Stimulated activated naive CD8-positive, alpha-beta T cell treated with anti-CD3 and anti-CD28 coated beads, Interleukin-15, Interleukin-2, amounts not matched to agents 100 ng/mL and 50 ng/mL, for 24 hours (primary cell): Measurements from ENCODE around the gene LHB.

Experiments used
- H3K27ac Mint-ChIP-seq: one replicate; pipeline ENCODE4 v1.8.0; 2021; ENCODE audit warnings: mild to moderate bottlenecking, mixed read lengths
- H3K27me3 Mint-ChIP-seq: one replicate; pipeline ENCODE4 v1.8.0; 2021; ENCODE audit warnings: mixed read lengths
- H3K36me3 Mint-ChIP-seq: one replicate; pipeline ENCODE4 v1.8.0; 2021; ENCODE audit warnings: low read depth, mixed read lengths
- H3K4me1 Mint-ChIP-seq: one replicate; pipeline ENCODE4 v1.8.0; 2021; ENCODE audit warnings: low read depth, mixed read lengths
- H3K4me3 Mint-ChIP-seq: one replicate; pipeline ENCODE4 v1.8.0; 2021; ENCODE audit warnings: mild to moderate bottlenecking, mixed read lengths
- H3K9me3 Mint-ChIP-seq: one replicate; pipeline ENCODE4 v1.8.0; 2021; ENCODE audit warnings: mixed read lengths

LHB gene

GRCh38 chr19:49004133-49004532 lies 12.8 kb downstream of the LHB start:
- H3K4me3 Mint-ChIP-seq: no peak overlapping the region
- no peaks in the 10 kb centered on the region for H3K4me1 Mint-ChIP-seq
- peaks cover 49% of the 10 kb centered on the region for H3K36me3 Mint-ChIP-seq
- H3K27me3 Mint-ChIP-seq: no peaks in the 10 kb centered on the region
- H3K9me3 Mint-ChIP-seq: no peaks in the 10 kb centered on the region
- H3K27ac Mint-ChIP-seq: no peak overlapping the region

- Mint-ChIP-seq H3K4me1 (peaks cover 17% of the 10 kb centered on the region), H3K27ac (no peak overlapping the region), H3K36me3 (peaks cover 38% of the 10 kb centered on the region)
Observed at GRCh38 chr19:48999481-49000325, 17.2 kb downstream of the LHB start.

GRCh38 chr19:48997972-48998371 lies 18.9 kb downstream of the LHB start:
- H3K4me3 Mint-ChIP-seq: no peak overlapping the region
- peaks cover 27% of the 10 kb centered on the region for H3K4me1 Mint-ChIP-seq
- no peak overlapping the region for H3K27ac Mint-ChIP-seq
- H3K27me3 Mint-ChIP-seq: no peaks in the 10 kb centered on the region
- peaks cover 33% of the 10 kb centered on the region for H3K36me3 Mint-ChIP-seq
- no peaks in the 10 kb centered on the region for H3K9me3 Mint-ChIP-seq

More at GRCh38 chr19:48999481-49000325, 17.2 kb downstream of the LHB start:
- Mint-ChIP-seq H3K9me3 (no peaks in the 10 kb centered on the region), H3K27me3 (no peaks in the 10 kb centered on the region), H3K4me3 (no peak overlapping the region)

GRCh38 chr19:48994035-48994386 lies 22.9 kb downstream of the LHB start:
- H3K4me3 Mint-ChIP-seq: peak overlapping the region; percentile 100
- peaks cover 26% of the 10 kb centered on the region for H3K36me3 Mint-ChIP-seq
- H3K27ac Mint-ChIP-seq: peak overlapping the region; percentile 97
- peaks cover 46% of the 10 kb centered on the region for H3K4me1 Mint-ChIP-seq
- no peaks in the 10 kb centered on the region for H3K9me3 Mint-ChIP-seq
- H3K27me3 Mint-ChIP-seq: no peaks in the 10 kb centered on the region

GRCh38 chr19:48993175-48994034 lies 23.5 kb downstream of the LHB start, which contains the start of the genes GYS1 and RUVBL2:
Gene GYS1 (minus strand): TSS chr19:48993309. CDS start chr19:48993112, 197 bp downstream.
Gene RUVBL2 (plus strand): TSS chr19:48993887. CDS start chr19:48993912, 25 bp downstream.
- Mint-ChIP-seq H3K36me3 (peaks cover 31% of the 10 kb centered on the region), H3K27me3 (no peaks in the 10 kb centered on the region), H3K4me1 (peaks cover 50% of the 10 kb centered on the region), H3K27ac (peak within 1 kb of the TSS; percentile 97), H3K4me3 (peak within 1 kb of the TSS; percentile 100), H3K9me3 (no peaks in the 10 kb centered on the region)

- Mint-ChIP-seq H3K4me1 (peaks cover 52% of the 10 kb centered on the region), H3K27me3 (no peaks in the 10 kb centered on the region), H3K4me3 (peak overlapping the region; percentile 100), H3K36me3 (peaks cover 36% of the 10 kb centered on the region), H3K27ac (peak overlapping the region; percentile 89), H3K9me3 (no peaks in the 10 kb centered on the region)
Observed at GRCh38 chr19:48992581-48993174, 24.2 kb downstream of the LHB start.

- H3K27ac Mint-ChIP-seq: peak overlapping the region; percentile 89
- H3K4me3 Mint-ChIP-seq: peak overlapping the region; percentile 100
- H3K36me3 Mint-ChIP-seq: peaks cover 39% of the 10 kb centered on the region
- H3K4me1 Mint-ChIP-seq: peaks cover 56% of the 10 kb centered on the region
- no peaks in the 10 kb centered on the region for H3K9me3 Mint-ChIP-seq
- H3K27me3 Mint-ChIP-seq: no peaks in the 10 kb centered on the region
Observed at GRCh38 chr19:48991873-48992580, 24.9 kb downstream of the LHB start.

GRCh38 chr19:48991011-48991609 lies 25.8 kb downstream of the LHB start:
- H3K9me3 Mint-ChIP-seq: no peaks in the 10 kb centered on the region
- H3K27me3 Mint-ChIP-seq: no peaks in the 10 kb centered on the region
- peaks cover 42% of the 10 kb centered on the region for H3K36me3 Mint-ChIP-seq
- peak overlapping the region; percentile 1 for H3K4me3 Mint-ChIP-seq
- peak overlapping the region; percentile 18 for H3K27ac Mint-ChIP-seq
- peaks cover 57% of the 10 kb centered on the region for H3K4me1 Mint-ChIP-seq

GRCh38 chr19:48990400-48990799 lies 26.5 kb downstream of the LHB start:
- Mint-ChIP-seq H3K4me3 (no peak overlapping the region), H3K4me1 (peaks cover 56% of the 10 kb centered on the region), H3K27me3 (no peaks in the 10 kb centered on the region), H3K36me3 (peaks cover 43% of the 10 kb centered on the region), H3K27ac (no peak overlapping the region), H3K9me3 (no peaks in the 10 kb centered on the region)

- Mint-ChIP-seq H3K27me3 (no peaks in the 10 kb centered on the region), H3K27ac (no peak overlapping the region), H3K4me1 (peaks cover 50% of the 10 kb centered on the region), H3K4me3 (no peak overlapping the region), H3K36me3 (peaks cover 40% of the 10 kb centered on the region), H3K9me3 (no peaks in the 10 kb centered on the region)
Observed at GRCh38 chr19:48989701-48990291, 27.1 kb downstream of the LHB start.

- H3K27ac Mint-ChIP-seq: peak overlapping the region; percentile 42
- peaks cover 44% of the 10 kb centered on the region for H3K4me1 Mint-ChIP-seq
- no peaks in the 10 kb centered on the region for H3K27me3 Mint-ChIP-seq
- H3K36me3 Mint-ChIP-seq: peaks cover 35% of the 10 kb centered on the region
- no peak overlapping the region for H3K4me3 Mint-ChIP-seq
- H3K9me3 Mint-ChIP-seq: no peaks in the 10 kb centered on the region
Observed at GRCh38 chr19:48988860-48989259, 28.0 kb downstream of the LHB start.

GRCh38 chr19:48988286-48988685 lies 28.6 kb downstream of the LHB start:
- peak overlapping the region; percentile 89 for H3K27ac Mint-ChIP-seq
- no peaks in the 10 kb centered on the region for H3K9me3 Mint-ChIP-seq
- H3K27me3 Mint-ChIP-seq: no peaks in the 10 kb centered on the region
- peaks cover 37% of the 10 kb centered on the region for H3K36me3 Mint-ChIP-seq
- peak overlapping the region; percentile 29 for H3K4me3 Mint-ChIP-seq
- peaks cover 40% of the 10 kb centered on the region for H3K4me1 Mint-ChIP-seq

GRCh38 chr19:48987323-48987722 lies 29.6 kb downstream of the LHB start:
- Mint-ChIP-seq H3K4me3 (peak overlapping the region; percentile 24), H3K27ac (peak overlapping the region; percentile 89), H3K36me3 (peaks cover 45% of the 10 kb centered on the region), H3K27me3 (no peaks in the 10 kb centered on the region), H3K9me3 (no peaks in the 10 kb centered on the region), H3K4me1 (peaks cover 38% of the 10 kb centered on the region)

GRCh38 chr19:48986211-48986610 lies 30.7 kb downstream of the LHB start:
- no peaks in the 10 kb centered on the region for H3K27me3 Mint-ChIP-seq
- peaks cover 32% of the 10 kb centered on the region for H3K4me1 Mint-ChIP-seq
- no peak overlapping the region for H3K27ac Mint-ChIP-seq
- peaks cover 52% of the 10 kb centered on the region for H3K36me3 Mint-ChIP-seq
- H3K9me3 Mint-ChIP-seq: no peaks in the 10 kb centered on the region
- H3K4me3 Mint-ChIP-seq: no peak overlapping the region
